ENCODE measurements around the gene CYP2W1.

DNA sequence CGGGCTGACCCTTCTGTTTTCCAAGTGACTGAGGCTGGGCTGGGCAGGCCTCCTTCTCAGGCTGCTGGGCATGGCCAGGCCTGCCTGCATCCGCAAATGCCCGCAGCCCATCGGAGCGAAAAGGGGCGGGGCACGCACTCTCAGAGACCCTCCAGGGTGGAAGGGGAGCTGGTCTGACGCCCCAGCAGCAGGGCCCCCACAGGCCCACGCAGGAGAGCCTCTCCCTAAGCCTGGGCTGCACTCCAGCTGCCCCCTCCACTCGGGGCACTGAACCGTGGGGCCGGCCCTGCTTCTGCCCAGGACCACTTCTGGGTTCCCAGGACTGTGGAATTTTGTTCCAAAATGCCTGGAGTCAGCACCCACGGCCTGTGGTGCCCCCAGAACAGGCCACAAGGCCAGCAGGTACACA lies 37.8 kb upstream of the CYP2W1 start:
- TF ChIP-seq CTCF (IDR thresholded peaks at IDR 0.05) (no peak), POLR2A (IDR thresholded peaks at IDR 0.05) (no peak)
